HG03066 (cell line): ENCODE data around the gene CD300LF.

Experiments used
- ATAC-seq: cut with Tn5 transposase; IDR thresholded peaks from one replicate; pipeline ENCODE4 v1.9.1; 2021; ENCODE audit warnings: low read depth; ENCODE audit not compliant: unreplicated experiment

Gene CD300LF

DNA sequence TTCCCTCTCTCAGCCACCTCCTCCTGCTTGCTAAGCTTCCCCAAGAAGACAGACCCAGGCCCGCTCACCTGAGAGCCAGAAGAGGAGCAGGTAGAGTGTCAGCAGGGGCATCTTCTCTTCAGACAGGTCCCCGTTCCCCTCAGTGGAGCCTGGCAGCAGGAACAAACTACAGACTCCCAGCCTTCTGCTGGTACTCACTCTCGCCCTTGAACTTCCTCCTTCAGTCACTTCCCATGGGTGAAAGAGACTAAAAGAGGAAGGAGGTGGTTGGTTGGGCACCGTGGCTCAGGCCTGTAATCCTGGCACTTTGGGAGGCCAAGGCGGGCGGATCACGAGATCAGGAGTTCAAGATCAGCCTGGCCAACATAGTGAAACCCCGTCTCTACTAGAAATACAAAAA lies at the start of gene CD300LF:
CD300LF (minus strand) TSS at position 168 of the 400 bp plus-strand sequence; CDS start at position 111, 57 bp downstream.
- ATAC-seq: no peak

DNA sequence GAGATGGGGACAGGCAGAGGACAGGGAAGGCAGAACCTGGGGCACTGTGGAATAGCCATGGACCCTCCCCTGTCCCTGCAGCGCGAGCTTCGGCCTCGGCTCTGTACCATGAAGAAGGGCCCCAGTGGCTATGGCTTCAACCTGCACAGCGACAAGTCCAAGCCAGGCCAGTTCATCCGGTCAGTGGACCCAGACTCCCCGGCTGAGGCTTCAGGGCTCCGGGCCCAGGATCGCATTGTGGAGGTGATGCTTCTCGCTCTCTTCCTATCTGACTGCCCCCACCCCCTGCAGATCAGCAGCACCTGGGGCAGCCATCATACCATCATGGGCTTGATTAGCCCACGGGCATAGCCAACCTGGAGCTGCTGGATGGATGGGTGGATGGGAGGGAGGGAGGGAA lies 49.2 kb upstream of the CD300LF start:
- no peak for ATAC-seq

DNA sequence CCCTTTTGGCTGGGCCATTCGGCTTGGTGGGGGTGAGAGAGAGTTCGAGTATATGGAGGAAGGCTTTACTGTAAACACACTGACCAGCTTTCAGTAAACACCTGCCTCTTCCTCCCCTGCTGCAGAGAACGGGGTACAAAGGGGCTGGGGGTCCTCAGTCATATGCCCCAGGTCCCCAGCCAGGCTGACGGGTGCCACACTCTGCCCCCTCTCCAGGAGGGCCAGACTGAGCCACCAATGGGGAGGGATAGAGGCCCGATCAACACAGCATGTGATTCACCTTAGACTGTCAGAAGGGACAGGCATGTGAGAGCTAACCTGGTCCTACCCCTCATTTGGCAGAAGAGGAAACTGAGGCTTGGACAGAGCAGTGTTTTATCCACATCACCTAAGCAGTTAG lies 48.7 kb upstream of the CD300LF start:
- no peak for ATAC-seq

DNA sequence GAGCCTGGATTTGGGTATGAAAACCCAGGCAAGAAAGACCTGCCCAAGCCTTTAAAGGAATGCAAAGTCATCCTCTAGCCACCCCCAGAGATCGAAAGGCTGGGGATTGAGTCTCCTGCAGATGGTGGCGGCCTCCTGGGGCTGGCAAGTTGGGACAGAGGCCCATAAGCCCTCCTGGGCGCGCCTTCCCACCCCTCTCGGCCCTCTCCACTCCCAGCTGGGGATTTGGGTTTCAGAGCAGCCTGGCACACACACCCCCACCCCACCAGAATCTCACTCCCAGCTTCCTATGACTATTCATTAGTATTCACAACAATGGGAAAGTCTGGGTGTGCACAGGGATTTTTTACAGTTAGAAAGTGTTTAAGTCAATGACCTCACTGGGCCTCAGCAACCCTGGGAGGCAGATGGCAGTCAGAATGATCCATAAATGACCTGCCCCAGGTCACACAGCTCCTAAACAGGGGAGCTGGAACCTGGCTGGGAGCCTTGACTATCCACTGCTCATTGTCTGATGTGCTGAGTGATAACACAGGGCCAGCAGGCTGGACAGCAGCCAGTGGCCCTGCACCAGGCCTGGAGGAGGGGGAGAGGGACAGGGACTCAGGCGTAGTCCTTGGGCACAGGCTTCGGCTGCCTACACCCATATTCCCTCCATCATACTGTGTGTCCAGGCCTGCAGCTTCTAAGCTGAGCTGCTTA lies 47.8 kb upstream of the CD300LF start:
- no peak for ATAC-seq

DNA sequence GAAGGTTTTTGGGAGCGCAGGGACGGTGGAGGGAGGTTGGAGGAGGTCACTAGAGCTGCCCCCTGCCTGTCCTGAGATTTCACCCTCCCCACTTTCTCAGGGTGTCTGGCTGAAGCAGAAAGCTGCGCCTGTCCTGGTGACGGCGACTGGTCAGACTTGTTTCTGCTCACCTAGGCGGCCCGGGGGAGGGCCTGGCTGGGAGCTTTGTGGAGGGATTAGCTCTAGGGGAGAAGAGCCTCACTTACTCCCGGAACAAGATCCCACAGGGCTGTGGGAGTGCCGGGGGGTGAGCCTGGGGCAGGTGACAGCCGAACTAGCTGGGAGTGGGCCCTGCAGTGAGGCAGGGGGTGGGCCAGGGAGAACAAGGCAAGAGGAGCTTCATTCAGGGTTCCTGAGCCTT lies 47.2 kb upstream of the CD300LF start:
- ATAC-seq: no peak

DNA sequence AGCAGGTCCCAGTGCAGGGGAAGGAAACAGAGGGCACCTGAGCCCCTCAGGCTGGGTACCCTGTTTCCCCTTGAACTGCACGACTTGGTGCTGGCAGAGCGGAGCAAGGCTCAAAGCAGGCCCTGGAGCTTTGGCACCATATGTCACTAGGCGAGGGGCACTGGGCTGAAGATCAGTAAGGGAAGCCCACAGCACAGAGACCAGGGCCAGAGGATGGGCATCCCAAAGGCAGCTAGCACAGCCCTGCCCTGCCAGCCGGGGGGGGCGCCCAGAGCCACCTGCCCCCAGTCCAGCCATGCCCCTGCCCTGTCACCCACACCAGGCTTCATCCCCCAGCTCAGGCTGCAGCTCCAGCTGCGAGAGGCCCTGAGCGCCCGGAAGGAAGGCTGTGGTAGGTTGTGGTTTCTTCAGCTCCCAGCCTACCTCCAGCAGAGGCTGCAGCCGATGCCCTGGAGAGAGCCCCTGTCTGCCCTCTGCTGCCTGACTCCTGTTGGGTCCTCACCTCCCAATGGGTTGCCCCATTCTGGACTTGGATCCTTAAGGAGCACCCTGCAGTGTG lies 46.6 kb upstream of the CD300LF start:
- no peak for ATAC-seq

DNA sequence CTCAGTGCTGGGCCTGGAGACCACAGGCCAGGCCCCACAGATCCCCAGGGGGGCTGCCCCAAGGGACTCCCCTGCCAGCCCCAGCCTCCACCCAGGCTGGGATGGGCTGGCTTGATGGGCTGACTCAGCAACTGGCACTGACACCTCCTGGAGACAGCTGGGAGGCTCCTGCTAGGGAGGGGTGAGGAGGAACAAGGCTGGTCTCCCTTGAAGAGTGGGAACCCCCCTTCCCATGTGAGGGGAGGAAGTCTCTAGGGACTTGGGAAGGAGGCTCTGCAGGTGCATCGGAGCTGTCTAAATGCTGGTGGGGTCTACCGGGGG lies 46.1 kb upstream of the CD300LF start:
- no peak for ATAC-seq

DNA sequence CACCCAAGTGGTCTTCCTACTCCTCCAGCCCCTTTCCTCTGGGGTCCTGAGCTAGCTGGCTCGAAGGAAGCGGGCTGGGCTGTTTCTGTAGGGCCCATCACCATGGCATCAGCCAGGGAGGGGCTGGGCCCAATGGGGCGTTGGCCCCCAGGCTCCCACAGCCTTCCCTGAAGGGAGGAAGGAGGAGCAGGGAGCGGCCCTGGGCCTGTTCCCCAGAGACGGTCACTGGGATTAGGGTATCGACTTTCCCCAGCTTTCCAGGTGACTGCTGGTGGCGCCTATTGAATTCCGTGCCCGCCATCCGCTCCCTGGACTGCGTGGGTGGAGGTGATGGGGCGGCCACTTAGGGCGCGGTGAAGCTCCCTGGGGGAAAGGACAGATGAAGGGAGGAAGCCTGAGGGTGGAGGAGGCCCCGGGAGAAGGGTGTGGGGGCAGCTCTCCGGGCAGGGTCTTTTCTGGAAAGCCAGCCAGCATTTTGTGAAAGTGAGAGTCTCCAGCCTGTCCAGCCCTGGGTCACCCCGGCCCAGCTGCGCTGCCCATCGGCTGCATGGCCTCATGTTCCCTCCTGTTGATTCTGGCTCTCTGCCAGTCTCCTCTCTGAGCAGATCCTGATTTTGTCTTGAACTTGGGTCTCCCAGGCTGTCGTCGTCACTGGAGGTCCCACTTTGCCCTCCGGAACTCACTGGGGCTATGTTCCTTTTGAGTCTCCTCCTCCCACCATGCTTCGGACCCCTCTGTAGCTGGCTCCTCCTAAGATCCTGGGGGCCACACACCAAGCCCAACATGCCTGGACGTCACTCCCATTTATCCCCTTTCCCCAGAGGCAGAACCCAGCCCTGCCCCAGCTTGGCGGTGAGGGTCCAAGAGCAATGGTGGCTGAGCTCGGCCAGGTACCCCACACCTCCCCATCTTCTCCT lies 45.5 kb upstream of the CD300LF start:
- ATAC-seq: no peak

DNA sequence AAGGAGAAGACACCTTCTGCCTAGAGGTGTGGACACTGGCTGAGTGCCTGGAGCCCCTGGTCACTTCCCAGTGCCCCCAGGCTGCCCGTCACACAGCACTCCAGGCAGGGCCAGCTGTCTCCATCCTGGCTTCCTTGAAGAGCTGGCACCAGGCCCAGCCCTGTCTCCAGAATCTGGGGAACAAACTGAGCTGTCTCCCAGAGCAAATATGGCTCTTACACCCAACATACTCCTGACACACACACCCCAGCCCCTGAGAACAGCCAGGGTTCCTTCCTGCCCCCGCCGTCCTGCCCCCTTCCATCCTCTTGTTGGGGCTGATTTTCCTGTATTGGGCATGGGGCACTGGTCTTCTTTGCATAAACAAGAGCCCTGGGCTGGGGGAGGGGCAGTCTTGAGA lies 44.8 kb upstream of the CD300LF start:
- no peak for ATAC-seq

DNA sequence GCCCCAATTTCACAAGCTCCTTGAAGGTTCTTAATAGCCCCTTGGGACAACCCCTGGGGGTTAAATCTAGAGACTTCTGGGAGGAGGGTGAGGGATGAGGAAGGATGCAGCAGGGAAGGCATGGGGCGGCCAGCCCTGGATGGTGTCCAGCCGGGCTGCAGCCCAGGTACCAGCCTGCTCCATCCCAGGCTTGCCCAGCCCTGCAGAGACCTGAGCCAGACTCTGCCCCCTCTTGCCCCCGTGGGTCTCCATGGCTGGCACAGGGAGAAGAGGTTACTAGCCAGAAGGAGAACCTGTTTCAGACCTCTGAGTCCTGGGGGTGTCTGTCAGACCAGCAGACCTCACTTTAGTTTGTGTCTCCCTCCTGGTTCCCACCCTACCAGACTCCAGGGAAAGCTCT lies 44.2 kb upstream of the CD300LF start:
- no peak for ATAC-seq

DNA sequence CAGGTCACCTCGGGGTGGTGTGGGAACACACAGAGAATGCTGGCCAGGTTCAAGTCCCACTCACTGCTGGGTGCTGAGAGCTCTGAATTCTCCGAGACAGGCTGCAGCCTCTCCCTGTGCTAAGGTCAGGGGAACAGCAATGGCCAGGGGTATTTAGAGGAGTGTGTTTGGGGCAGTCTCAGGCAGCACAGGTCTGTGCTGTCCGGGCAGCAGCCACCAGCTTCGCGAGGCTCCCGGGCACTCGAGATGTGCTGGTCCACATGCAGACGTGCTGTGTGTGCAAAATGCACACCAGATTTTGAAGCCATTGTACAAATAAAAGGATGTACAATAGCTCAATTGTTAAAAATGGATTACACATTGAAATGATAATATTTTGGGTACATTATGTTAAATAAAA lies 42.8 kb upstream of the CD300LF start:
- ATAC-seq: no peak

DNA sequence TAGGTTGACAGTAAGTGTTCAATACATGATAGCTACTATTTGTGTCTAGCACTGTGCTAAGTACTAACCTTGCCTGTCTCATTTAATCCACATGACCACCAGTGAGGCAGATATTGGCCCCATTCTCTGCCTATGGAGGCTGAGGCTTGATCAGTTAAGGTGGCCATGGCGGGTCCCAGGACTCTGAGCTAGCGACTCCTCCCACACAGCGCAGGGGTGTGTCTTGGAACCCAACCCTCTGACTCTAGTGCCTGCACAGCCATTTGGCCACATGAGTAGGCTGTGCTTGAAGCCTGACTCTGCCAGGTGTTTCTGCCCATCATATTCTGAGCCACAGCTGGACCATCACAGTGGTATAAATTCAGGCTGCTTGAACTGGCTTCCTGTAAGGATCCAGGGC lies 42.1 kb upstream of the CD300LF start:
- ATAC-seq: no peak

DNA sequence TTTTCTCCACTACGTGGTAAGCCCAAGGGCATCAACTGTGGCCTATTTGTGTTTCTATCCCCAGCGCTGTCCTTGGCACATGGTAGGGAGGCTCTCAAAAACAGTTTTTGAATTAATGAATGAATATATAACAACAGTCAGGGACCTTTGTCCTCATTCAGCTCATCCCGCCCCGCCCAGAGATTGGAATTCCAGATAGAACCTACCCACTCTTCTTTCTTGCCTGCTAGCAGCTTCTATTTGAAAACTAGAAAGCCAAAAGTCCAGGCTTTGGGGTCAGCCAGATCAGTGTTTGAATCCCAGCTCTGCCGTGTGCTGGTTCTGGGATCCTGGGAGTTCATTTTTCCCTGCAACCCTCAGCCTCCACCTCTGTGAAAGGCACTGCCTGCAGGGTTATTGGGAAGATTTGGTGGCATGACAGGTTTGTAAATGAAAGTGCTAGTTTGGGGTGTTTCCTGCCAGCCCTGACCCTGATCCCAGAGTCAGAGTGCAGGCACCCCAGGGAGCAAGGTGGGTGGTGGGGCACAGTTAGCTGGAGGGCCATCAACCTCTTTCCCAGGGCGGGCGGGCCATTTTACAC lies 40.2 kb upstream of the CD300LF start:
- no peak for ATAC-seq

DNA sequence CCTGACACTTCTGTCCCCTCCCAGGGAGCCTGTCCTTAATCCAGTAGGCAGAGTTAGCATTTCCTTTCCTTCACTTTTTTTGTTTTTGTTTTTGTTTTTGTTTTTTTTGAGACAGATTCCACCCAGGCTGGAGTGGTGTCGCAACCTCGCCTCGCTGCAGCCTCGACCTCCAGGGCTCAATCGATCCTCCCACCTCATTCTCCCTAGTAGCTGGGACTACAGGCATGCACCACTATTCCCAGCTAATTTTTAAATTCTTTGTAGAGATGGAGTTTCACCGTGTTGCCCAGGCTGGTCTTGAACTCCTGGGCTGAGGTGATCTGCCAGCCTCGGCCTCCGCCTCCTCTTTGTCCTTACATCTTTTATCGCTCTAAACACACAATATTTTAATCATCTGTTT lies 39.7 kb upstream of the CD300LF start:
- no peak for ATAC-seq

DNA sequence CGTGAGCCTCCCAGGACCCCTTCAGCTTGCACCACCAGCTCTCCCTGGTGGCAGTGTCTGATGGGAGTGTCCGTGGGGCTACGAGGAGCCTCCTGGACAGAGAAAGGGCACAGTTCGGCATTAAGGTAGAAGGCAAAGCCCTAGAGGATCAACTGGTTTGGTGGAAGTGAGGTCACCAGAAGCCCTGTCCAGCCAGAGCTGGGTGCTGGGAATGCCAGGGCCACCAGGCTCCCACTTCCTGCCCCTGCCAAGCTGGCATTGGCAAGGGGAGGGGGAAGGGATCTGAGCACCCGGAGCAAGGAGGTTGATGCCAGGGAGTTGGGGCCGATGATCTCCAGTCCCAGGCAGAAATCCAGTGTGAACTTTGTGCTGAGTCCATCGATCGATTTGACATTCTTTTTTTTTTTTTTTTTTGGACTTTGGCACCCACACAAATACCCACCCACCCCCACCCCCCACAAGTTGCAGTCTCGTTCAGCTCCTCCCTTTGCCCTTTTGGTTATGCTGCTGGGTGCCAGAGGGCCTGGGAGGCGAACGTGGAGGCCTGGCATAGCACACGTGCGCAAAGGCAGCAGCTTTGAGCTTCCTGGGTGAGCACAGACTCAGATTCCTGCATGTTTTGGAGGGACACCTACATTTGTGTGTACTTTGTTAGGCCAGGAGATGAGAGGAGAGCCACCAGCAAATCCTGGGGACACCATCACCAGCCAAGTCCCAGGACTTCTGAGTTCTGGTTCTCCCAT lies 37.8 kb upstream of the CD300LF start:
- no peak for ATAC-seq

DNA sequence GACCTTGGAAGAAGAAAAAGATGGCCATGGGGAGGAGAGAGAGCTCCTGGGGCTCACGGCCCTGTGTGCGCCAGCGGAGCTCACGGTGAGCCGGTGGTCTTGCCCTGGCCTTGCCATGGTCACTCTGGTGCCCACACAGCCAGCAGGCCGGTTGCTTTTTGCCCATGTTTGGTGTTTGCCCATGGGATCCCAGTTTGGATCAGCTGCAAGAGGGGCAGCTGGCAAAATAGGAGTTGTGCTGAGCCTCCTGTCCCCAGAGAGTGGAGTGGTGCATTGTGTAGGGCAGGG lies 37.3 kb upstream of the CD300LF start:
- no peak for ATAC-seq

DNA sequence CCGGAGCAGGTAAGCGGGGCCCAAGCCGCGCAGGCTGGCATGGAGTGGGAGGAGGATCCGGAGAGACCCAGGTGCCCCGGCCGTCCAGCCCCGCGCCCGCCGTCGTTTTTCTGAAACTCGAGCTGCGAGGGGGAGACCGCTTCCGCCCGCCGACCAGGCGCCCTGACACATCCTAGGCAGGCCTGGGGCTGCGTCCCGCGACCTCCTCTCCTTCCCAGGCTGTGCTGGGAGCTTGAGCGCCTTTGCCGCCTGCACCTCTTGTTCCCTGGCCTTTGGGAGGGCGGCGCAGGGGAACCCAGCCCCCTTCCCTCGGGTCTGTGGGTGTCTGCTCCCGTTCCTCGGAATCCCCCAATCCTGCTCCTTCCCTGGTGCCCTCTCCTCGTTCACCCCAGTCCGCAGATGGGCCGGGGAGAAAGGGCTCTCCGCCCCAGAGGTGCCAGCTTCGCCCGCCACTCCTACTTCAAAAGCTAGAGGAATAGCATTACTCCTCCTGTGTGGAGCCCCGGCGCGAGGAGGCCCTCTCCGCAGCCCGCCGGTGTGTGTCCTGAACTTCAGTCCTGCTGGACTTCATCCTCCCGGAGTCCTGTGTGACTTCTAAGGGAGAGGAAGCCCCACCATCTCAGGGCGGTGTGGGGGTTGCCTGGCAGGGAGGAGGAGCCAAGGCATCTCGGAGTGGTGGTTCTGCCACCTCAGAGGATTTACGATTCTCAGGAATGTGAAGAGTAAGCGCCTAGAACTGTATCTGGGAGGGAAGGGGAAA lies 36.7 kb upstream of the CD300LF start:
- ATAC-seq: no peak

DNA sequence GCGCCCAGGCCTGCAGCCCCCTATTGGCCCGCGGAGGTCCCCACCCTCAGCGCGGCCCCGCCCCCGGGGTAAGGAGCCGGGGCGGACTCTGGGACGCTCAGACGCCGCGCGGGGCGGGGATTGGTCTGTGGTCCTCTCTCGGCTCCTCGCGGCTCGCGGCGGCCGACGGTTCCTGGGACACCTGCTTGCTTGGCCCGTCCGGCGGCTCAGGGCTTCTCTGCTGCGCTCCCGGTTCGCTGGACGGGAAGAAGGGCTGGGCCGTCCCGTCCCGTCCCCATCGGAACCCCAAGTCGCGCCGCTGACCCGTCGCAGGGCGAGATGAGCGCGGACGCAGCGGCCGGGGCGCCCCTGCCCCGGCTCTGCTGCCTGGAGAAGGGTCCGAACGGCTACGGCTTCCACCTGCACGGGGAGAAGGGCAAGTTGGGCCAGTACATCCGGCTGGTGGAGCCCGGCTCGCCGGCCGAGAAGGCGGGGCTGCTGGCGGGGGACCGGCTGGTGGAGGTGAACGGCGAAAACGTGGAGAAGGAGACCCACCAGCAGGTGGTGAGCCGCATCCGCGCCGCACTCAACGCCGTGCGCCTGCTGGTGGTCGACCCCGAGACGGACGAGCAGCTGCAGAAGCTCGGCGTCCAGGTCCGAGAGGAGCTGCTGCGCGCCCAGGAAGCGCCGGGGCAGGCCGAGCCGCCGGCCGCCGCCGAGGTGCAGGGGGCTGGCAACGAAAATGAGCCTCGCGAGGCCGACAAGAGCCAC lies 36.0 kb upstream of the CD300LF start, which contains the start of gene NHERF1:
NHERF1 (plus strand) TSS at position 100 of the 750 bp plus-strand sequence; CDS start at position 319, 219 bp downstream.
- ATAC-seq: peak; percentile 87

DNA sequence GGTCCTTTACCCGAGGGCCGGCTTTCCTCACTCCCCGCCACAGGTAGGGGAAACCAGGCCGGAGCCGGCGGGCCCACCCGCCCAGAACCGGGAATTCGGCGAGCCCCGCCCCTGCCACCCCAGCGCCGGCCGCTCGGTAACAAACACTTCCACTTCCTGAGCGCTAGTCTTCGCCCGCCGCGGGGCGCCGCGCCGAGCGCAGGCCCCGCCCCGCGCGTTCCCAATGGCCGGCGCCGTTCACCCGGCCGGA lies 35.5 kb upstream of the CD300LF start:
- ATAC-seq: no peak

DNA sequence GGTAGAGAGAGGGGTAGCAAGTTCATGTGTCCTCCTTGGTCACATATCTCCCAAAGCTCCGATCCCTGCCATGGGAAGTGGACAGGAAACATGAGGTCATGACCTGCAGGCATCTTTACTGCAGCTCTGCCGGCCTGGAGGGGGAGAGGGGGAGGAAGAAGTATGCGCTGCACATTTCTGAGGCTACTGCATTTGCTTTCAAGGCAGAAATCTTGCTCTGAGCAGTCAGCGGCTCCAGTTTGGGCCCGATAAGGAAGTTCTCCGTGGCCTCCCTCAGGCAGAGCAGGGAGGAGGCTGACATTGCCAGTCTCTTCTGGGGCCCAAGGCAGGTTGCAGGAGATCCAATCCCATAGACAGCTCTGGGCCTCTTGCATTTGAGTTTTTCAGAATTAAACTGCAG lies 34.2 kb upstream of the CD300LF start:
- ATAC-seq: no peak
